Stimulated activated naive CD4-positive, alpha-beta T cell treated with Interleukin-2 at 50 U/mL for 16 hours (primary cell): ENCODE data around the gene SMOC1.

Experiments
- DNase-seq: peaks from one replicate; lab custom pipeline; 2025; lab: John Stamatoyannopoulos, UW

SMOC1 gene, protein sequence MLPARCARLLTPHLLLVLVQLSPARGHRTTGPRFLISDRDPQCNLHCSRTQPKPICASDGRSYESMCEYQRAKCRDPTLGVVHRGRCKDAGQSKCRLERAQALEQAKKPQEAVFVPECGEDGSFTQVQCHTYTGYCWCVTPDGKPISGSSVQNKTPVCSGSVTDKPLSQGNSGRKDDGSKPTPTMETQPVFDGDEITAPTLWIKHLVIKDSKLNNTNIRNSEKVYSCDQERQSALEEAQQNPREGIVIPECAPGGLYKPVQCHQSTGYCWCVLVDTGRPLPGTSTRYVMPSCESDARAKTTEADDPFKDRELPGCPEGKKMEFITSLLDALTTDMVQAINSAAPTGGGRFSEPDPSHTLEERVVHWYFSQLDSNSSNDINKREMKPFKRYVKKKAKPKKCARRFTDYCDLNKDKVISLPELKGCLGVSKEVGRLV

GRCh38 chr14:69879175-69880043, at the start of gene SMOC1:
TSS of gene SMOC1 (plus strand) at chr14:69879416. CDS start at chr14:69879679, 263 bp downstream.
- no peak for DNase-seq

DNA sequence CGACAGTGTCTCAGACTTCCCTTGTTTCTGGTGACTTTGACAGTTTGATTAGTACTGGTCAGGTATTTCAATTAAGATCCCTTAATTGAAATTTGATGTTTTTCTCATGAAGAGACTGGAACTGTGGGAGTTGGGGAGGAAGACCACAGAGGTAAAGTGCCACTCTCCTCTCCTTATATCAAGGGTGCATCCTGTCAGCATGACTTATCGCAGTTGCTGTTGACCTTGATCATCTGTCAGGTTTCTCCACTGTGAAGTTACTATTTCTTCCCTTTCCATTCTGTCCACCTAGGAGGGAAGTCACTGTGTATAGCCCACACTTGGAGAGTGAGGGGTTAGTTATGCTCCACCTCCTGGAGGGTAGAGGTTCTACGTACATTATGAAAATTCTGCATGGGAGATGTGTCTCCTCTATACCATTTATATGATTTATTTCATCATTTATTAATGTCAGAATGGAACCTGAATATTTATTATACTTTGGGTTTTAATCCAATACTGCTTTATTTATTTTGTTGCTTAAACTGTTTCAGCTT, 40.3 kb upstream of the SMOC1 start:
- DNase-seq: no peak

DNA sequence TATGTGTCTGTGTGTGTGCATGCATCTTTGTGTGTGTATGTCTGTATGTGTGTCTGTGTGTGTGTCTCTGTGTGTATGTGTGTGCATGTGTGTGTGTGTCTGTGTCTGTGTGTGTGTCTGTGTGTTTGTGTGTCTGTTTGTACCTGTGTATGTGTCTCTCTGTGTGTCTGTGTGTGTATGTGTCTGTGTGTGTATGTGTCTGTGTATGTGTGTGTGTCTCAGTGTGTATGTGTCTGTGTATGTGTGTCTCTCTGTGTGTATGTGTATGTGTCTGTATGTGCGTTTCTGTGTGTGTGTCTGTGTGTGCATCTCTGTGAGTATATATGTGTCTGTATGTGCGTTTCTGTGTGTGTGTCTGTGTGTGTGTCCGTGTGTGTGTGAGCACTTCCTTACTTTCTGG, 39.6 kb upstream of the SMOC1 start:
- DNase-seq: no peak

- no peak for DNase-seq
Observed at GRCh38 chr14:69841656-69842055, 37.6 kb upstream of the SMOC1 start.

- DNase-seq: no peak
Observed at GRCh38 chr14:69842686-69843420, 36.4 kb upstream of the SMOC1 start.

- no peak for DNase-seq
Observed at GRCh38 chr14:69844171-69844570, 35.0 kb upstream of the SMOC1 start.

- DNase-seq: no peak
Observed at GRCh38 chr14:69845050-69845581, 34.1 kb upstream of the SMOC1 start.

DNA sequence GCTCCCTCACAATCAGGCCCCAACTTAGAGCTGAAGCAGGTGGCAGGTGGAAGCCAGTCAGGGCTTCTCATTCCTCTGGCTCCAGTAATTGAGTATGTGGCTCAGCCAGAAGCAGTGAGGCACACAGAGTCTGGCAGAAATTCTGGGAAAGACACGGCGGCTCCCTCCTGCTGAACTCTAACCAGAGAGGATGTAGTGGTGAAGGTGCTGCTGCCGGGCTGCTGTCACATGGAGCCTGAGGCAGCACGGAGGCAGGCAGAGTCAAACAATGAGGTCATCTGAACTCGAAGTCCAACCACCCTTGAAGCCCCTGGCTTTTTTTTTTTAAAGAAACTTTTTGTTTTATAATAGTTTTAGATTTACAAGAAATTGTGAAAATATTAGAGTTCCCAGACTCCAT, 33.4 kb upstream of the SMOC1 start:
- DNase-seq: no peak

GRCh38 chr14:69848156-69848555, 31.1 kb upstream of the SMOC1 start:
- no peak for DNase-seq

DNA sequence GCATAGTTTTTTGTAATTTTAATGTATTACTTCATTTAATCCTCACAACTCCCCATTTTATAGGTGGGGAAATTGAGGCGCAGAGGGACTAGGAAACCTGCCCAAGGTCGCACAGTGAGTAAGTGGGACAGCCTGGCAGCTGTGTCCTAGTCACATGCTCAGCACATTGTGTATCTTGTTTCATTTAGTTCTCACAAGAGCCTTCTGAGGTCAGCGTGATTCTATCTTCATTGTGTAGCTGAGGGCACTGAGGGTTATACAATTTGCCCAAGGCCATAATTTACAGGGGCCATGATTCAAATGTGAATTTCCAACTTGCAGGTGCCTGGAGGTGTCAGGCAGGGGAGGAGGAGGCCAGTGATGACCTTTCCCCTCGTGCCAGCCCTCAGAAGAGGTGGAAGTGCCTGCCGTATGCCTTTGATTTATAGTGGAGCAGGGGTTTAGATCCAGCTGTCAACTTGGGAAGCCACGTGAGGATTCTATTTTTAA, 30.3 kb upstream of the SMOC1 start:
- DNase-seq: no peak

GRCh38 chr14:69850086-69850735, 29.0 kb upstream of the SMOC1 start:
- no peak for DNase-seq

DNA sequence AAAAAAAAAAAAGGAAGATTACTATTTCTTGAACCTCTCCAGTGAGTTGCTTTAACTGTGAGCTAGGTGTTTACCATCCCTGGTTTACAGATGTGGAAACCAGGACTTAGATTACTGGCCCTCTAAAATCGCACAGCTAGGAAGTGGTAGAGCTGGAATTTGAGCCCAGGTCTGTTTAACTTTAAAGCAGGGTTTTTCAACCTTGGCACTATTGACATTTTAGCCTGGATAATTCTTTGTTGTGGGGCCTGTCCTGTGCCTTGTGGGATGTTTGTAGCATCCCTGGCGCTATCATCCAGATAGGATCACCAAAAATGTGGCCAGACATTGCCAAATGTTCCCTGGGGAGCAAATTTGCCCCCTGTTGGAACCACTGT, 28.5 kb upstream of the SMOC1 start:
- no peak for DNase-seq

- DNase-seq: no peak
Observed at GRCh38 chr14:69852531-69853321, 26.5 kb upstream of the SMOC1 start.

DNA sequence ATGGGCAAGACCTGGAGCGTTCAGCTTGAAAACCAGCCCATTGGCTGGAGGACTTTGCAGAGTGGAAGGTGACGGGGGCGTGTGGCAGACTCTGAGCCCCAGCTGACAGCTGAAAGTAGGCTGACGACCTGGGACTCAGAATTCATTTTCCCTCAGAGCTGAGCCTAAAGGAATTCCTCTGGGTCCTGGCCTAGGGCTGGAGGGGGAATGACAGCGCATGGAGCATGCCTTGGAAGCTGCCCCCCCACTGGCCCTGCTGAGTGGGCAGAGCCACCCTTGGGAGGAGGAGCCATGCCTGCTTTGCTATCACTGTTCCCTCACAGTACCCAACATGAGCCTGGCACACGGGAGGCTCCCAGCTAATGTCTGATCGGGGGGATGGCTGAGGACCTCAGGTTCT, 25.4 kb upstream of the SMOC1 start:
- no peak for DNase-seq

- no peak for DNase-seq
Observed at GRCh38 chr14:69854598-69854997, 24.6 kb upstream of the SMOC1 start.

- DNase-seq: no peak
Observed at GRCh38 chr14:69855180-69855832, 23.9 kb upstream of the SMOC1 start.

GRCh38 chr14:69858801-69859200, 20.4 kb upstream of the SMOC1 start:
- DNase-seq: no peak

GRCh38 chr14:69859591-69859990, 19.6 kb upstream of the SMOC1 start:
- no peak for DNase-seq

DNA sequence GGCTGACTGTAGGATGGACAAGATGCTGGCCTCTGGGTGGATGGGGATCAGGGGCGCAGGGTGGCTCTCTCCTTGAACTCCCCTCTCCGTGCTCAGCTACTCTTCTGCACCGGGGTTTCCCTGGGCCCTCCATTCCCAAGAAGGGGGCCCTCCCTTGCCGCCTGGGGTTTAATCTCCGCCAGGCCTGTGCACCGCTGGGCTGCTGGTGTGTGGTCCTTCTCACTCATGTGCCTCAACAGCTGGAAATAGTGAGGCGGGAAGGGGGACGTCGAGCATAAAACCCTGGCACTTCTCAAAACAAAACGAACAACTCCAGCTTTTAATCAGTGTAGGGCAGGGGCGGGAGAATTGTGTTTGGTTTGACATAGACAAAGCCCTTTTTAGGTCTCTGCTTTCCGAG, 19.0 kb upstream of the SMOC1 start:
- no peak for DNase-seq

GRCh38 chr14:69861025-69861569, 18.1 kb upstream of the SMOC1 start:
- DNase-seq: no peak
